Measurements from ENCODE around the gene ARMC2.

GRCh38 chr6:108942556-108943492 is 94.6 kb downstream of the ARMC2 start:
- TF ChIP-seq JUND (IDR thresholded peaks at IDR 0.05) (no peak), CTCF (IDR thresholded peaks at IDR 0.05) (no peak), SMC3 (IDR thresholded peaks at IDR 0.05; ENCODE audit: low read depth, low read length) (no peak), YY1 (IDR thresholded peaks at IDR 0.05; ENCODE audit: low read depth) (no peak), FOSL2 (IDR thresholded peaks at IDR 0.05; ENCODE audit: borderline replicate concordance, low read depth) (no peak), EZH2phosphoT487 (IDR thresholded peaks at IDR 0.05; ENCODE audit: borderline replicate concordance, low read depth) (no peak), NFIC (IDR thresholded peaks at IDR 0.05; ENCODE audit: borderline replicate concordance) (no peak), POLR2AphosphoS5 (IDR thresholded peaks at IDR 0.05; ENCODE audit: low read depth, low read length) (no peak), TEAD4 (IDR thresholded peaks at IDR 0.05; ENCODE audit: borderline replicate concordance, insufficient read depth) (no peak), RAD21 (IDR thresholded peaks at IDR 0.05; ENCODE audit: low read length) (no peak)
- TF ChIP-seq, protein P1, sequence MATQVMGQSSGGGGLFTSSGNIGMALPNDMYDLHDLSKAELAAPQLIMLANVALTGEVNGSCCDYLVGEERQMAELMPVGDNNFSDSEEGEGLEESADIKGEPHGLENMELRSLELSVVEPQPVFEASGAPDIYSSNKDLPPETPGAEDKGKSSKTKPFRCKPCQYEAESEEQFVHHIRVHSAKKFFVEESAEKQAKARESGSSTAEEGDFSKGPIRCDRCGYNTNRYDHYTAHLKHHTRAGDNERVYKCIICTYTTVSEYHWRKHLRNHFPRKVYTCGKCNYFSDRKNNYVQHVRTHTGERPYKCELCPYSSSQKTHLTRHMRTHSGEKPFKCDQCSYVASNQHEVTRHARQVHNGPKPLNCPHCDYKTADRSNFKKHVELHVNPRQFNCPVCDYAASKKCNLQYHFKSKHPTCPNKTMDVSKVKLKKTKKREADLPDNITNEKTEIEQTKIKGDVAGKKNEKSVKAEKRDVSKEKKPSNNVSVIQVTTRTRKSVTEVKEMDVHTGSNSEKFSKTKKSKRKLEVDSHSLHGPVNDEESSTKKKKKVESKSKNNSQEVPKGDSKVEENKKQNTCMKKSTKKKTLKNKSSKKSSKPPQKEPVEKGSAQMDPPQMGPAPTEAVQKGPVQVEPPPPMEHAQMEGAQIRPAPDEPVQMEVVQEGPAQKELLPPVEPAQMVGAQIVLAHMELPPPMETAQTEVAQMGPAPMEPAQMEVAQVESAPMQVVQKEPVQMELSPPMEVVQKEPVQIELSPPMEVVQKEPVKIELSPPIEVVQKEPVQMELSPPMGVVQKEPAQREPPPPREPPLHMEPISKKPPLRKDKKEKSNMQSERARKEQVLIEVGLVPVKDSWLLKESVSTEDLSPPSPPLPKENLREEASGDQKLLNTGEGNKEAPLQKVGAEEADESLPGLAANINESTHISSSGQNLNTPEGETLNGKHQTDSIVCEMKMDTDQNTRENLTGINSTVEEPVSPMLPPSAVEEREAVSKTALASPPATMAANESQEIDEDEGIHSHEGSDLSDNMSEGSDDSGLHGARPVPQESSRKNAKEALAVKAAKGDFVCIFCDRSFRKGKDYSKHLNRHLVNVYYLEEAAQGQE (IDR thresholded peaks at IDR 0.05; ENCODE audit: low read depth, low read length): no peak
